Glutamatergic neuron (in vitro differentiated cells): ENCODE results near the gene PLEKHN1. TPM values are rescaled to one million over a fixed set of nuclear protein-coding genes. Genes with fewer than 3 reads are reported as not detected.
"Not testable (repeated sequence)": the region's sequence is repeated elsewhere in the genome, so short reads cannot be mapped to it uniquely, and the experiment has no call there.

Experiments used
- DNase-seq: peaks from one replicate; pipeline ENCODE4 v3.0.0; 2022
- H3K27ac Mint-ChIP-seq: one replicate; pipeline ENCODE4 v1.8.0; 2020; ENCODE audit warnings: mild to moderate bottlenecking, mixed read lengths, inconsistent platforms; ENCODE audit not compliant: unreplicated experiment
- H3K27me3 Mint-ChIP-seq: one replicate; pipeline ENCODE4 v1.8.0; 2020; ENCODE audit warnings: mild to moderate bottlenecking, moderate library complexity, mixed read lengths, inconsistent platforms; ENCODE audit not compliant: unreplicated experiment
- H3K36me3 Mint-ChIP-seq: one replicate; pipeline ENCODE4 v1.8.0; 2020; ENCODE audit warnings: mild to moderate bottlenecking, mixed read lengths, inconsistent platforms; ENCODE audit not compliant: unreplicated experiment
- H3K4me1 Mint-ChIP-seq: one replicate; pipeline ENCODE4 v1.8.0; 2020; ENCODE audit warnings: mild to moderate bottlenecking, low read depth, mixed read lengths, inconsistent platforms; ENCODE audit not compliant: unreplicated experiment
- H3K4me3 Mint-ChIP-seq: one replicate; pipeline ENCODE4 v1.8.0; 2020; ENCODE audit warnings: mild to moderate bottlenecking, mixed read lengths, inconsistent platforms; ENCODE audit not compliant: unreplicated experiment
- H3K9me3 Mint-ChIP-seq: one replicate; pipeline ENCODE4 v1.8.0; 2020; ENCODE audit warnings: mild to moderate bottlenecking, moderate library complexity, mixed read lengths, inconsistent platforms; ENCODE audit not compliant: unreplicated experiment
- total RNA-seq: library from RNA; stranded (reverse); fragmentation: NEBNext Ultra II Directional; extraction: Animal tissue kit (Norgen Biotek cat#: 25700); gene quantifications from one replicate; pipeline ENCODE4 v1.2.1, GENCODE V29; 2021; ENCODE audit not compliant: unreplicated experiment
- TF ChIP-seq, protein P1 (sequence below): fragments of 200-600 bp; sonication (generic); IDR thresholded peaks from one replicate; pipeline ENCODE4 v1.5.0; 2021; ENCODE audit not compliant: partially characterized antibody, unreplicated experiment

Gene PLEKHN1
- total RNA-seq, 1 donor from 2014 or later = 0.29 TPM

DNA sequence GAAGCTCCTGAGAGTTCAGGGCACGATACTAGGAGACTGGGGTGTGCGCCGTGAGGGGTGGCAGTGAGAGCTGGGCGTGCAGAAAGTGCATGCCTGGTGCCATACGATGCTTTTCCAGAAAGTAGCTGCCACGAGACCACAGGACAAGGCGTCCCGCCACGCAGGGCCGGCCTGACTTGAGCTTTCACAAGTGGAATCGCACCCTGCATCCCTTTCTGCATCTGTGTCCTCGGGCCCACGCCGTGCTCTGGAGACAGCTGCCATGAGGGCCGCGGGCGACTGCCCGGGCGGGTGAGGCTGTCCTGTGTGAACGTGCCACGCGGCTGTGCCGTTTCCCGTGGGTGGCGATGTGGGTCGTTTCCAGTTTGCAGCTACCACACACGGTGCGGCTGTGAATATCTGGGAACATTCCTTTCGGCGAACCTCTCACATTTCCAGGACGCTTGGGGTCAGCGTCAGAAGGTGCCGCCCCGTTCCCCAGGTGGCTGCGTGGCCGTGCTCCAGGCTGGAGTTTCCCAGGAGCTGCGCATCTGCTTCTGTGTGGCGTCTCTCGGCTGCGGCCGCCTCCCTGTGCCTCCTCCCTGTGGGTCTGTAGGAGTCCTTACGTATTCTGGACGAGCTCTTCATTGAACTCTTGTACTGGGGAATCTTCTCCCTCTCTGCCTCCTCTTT, 16.6 kb downstream of the PLEKHN1 start:
- H3K27me3 Mint-ChIP-seq = peaks cover 5% of the 10 kb centered on the region
- H3K4me1 Mint-ChIP-seq = peaks cover 3% of the 10 kb centered on the region
- TF ChIP-seq, protein P1, sequence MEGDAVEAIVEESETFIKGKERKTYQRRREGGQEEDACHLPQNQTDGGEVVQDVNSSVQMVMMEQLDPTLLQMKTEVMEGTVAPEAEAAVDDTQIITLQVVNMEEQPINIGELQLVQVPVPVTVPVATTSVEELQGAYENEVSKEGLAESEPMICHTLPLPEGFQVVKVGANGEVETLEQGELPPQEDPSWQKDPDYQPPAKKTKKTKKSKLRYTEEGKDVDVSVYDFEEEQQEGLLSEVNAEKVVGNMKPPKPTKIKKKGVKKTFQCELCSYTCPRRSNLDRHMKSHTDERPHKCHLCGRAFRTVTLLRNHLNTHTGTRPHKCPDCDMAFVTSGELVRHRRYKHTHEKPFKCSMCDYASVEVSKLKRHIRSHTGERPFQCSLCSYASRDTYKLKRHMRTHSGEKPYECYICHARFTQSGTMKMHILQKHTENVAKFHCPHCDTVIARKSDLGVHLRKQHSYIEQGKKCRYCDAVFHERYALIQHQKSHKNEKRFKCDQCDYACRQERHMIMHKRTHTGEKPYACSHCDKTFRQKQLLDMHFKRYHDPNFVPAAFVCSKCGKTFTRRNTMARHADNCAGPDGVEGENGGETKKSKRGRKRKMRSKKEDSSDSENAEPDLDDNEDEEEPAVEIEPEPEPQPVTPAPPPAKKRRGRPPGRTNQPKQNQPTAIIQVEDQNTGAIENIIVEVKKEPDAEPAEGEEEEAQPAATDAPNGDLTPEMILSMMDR = no peak
- no peak overlapping the region for H3K4me3 Mint-ChIP-seq
- DNase-seq = no peak
- H3K27ac Mint-ChIP-seq = no peak overlapping the region
- peaks cover 2% of the 10 kb centered on the region for H3K36me3 Mint-ChIP-seq
- peaks cover 3% of the 10 kb centered on the region for H3K9me3 Mint-ChIP-seq

DNA sequence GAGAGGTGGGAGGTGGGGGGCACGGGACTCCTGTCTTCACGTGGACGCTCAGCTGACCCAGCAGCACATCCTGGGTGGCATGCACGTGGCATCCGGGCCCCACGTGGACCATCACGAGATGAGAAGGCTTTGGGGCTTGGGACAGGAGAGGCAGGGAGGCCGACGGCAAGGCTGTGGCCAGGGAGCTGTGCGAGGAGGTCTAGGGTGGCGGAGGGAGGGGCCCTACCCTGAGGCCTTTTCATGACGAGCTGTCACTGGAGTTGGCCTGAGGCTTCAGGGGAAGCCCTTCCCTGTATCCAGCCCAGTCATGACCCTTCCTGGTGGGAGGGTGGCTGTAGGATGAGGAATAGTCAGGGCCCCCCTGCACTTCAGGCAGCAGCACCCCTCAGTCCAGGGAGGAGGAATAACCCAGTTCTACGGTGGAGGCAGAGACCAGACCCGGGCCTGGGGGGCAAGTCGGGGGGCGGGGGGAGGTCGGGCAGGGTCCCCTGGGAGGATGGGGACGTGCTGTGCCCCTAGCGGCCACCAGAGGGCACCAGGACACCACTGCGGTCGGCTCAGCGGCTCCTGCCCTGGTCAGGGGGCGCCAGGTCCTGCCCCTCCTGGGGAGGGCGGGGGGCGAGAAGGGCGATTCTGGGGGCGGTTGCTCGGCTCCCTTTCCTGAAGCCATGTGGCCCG, 17.7 kb downstream of the PLEKHN1 start:
- Mint-ChIP-seq H3K9me3 (peaks cover 9% of the 10 kb centered on the region), H3K27me3 (peaks cover 4% of the 10 kb centered on the region), H3K4me3 (peak overlapping the region; percentile 46), H3K36me3 (peaks cover 11% of the 10 kb centered on the region), H3K4me1 (peaks cover 3% of the 10 kb centered on the region), H3K27ac (no peak overlapping the region)
- TF ChIP-seq, protein P1 = peak; percentile 93
- DNase-seq = peak; percentile 75

DNA sequence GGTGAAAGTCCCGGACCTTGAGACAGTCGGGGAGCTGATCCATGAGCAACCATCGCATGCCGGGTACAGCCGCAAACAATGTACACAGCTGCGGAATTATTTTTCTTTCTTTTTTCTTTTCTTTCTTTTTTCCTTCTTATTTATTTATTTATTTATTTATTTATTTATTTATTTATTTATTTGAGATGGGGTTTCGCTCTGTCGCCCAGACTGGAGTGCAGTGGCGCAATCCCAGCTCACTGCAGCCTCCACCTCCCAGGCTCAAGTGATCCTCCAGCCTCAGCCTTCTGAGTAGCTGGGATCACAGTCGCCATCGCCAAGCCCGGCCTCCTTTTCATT, 18.2 kb downstream of the PLEKHN1 start:
- Mint-ChIP-seq H3K27ac (no peak overlapping the region), H3K9me3 (peaks cover 11% of the 10 kb centered on the region), H3K4me3 (no peak overlapping the region), H3K4me1 (peaks cover 3% of the 10 kb centered on the region), H3K36me3 (peaks cover 14% of the 10 kb centered on the region), H3K27me3 (peaks cover 4% of the 10 kb centered on the region)
- DNase-seq = no peak
- TF ChIP-seq, protein P1 = peak; percentile 33

DNA sequence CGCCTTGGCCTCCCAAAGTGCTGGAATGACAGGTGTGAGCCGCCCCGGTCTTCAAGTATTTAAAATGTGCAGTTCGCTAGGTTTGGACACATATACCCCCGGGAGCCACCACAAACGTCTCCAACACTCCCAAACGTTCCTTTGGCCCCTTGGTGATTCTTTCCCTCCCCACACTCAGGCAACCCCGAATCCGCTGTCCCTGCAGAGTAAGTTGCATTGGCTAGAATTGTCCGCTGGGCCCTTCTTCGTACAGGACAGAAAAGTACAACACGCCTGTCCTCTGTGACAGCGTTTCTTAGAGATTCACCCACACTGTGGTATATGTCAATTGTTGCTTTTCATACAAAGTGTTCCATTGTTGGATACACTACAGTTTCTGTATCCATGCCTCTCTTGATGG, 18.8 kb downstream of the PLEKHN1 start:
- H3K27me3 Mint-ChIP-seq = peaks cover 2% of the 10 kb centered on the region
- no peak overlapping the region for H3K27ac Mint-ChIP-seq
- peaks cover 3% of the 10 kb centered on the region for H3K4me1 Mint-ChIP-seq
- H3K4me3 Mint-ChIP-seq = no peak overlapping the region
- TF ChIP-seq, protein P1 = no peak
- peaks cover 14% of the 10 kb centered on the region for H3K9me3 Mint-ChIP-seq
- peaks cover 18% of the 10 kb centered on the region for H3K36me3 Mint-ChIP-seq
- no peak for DNase-seq

DNA sequence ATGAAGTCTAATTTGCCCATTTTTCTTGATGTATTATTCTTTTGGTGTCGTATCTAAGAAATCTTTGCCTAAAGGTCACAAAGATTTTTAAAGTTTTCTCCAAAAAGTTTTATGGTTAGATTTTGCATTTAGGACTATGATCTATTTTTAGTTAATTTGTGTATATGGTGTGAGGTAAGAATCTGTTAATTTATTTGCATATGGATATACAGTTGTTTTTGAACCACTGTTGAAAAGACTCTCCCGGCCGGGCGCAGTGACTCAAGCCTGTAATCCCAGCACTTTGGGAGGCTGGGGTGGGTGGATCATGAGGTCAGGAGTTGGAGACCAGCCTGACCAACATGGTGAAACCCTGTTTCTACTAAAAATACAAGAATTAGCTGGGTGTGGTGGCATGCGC, 21.8 kb downstream of the PLEKHN1 start:
- not testable (repeated sequence) for H3K27ac Mint-ChIP-seq, DNase-seq, H3K4me3 Mint-ChIP-seq, H3K4me1 Mint-ChIP-seq, H3K27me3 Mint-ChIP-seq
- peaks cover 21% of the 10 kb centered on the region for H3K9me3 Mint-ChIP-seq
- peaks cover 36% of the 10 kb centered on the region for H3K36me3 Mint-ChIP-seq

DNA sequence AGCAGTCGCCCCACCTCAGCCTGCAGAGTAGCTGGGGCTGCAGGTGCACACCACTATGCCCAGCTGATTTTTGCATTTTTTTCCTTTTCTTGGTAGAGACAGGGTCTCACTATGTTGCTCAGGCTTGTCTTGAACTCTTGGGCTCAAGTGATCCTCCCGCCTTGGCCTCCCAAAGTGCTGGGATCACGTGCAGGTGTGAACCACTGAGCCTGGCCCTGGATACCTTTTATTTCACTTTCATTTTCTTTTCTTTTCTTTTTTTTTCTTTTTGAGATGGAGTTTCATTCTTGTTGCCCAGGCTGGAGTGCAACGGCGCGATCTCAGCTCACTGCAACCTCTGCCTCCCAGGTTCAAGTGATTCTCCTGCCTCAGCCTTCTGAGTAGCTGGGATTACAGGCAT, 25.0 kb downstream of the PLEKHN1 start:
- not testable (repeated sequence) for H3K27ac Mint-ChIP-seq, H3K4me1 Mint-ChIP-seq, H3K4me3 Mint-ChIP-seq, H3K27me3 Mint-ChIP-seq, DNase-seq
- Mint-ChIP-seq H3K9me3 (peaks cover 30% of the 10 kb centered on the region), H3K36me3 (peaks cover 36% of the 10 kb centered on the region)
